Measurements from ENCODE around the gene FPGS.
"Not testable (repeated sequence)": the region's sequence is repeated elsewhere in the genome, so short reads cannot be mapped to it uniquely, and the experiment has no call there.

The FPGS gene

GRCh38 chr9:127832248-127832647, 29.6 kb downstream of the FPGS start:
- H3K36me3 ChIP-seq (ENCODE audit: control insufficient read depth, insufficient read depth, low read length): no peaks in the 10 kb centered on the region
- no peak overlapping the region for H4K5ac ChIP-seq (ENCODE audit: low read length)
- no peak overlapping the region for H3K4me3 ChIP-seq (ENCODE audit: low read length)
- no peaks in the 10 kb centered on the region for H3K79me2 ChIP-seq (ENCODE audit: control insufficient read depth, insufficient read depth, low read length)
- H3K4ac ChIP-seq (ENCODE audit: low read depth, low read length): no peak overlapping the region
- no peak overlapping the region for H3K23ac ChIP-seq (ENCODE audit: low read length)
- WGBS (ENCODE audit: extremely low coverage, insufficient coverage, low lambda C conversion rate): no CpG with 5 or more reads among the region's 7 CpGs
- no peak overlapping the region for H2BK5ac ChIP-seq (ENCODE audit: low read length)
- no peak overlapping the region for H3K18ac ChIP-seq (ENCODE audit: low read length)
- H3K27ac ChIP-seq (ENCODE audit: low read depth, low read length): no peak overlapping the region
- H2AK5ac ChIP-seq (ENCODE audit: low read length): no peak overlapping the region
- no peak overlapping the region for H2BK120ac ChIP-seq (ENCODE audit: low read depth, low read length)
- DNase-seq: peak; percentile 51
- H3K79me1 ChIP-seq (ENCODE audit: low read length): no peaks in the 10 kb centered on the region
- no peak overlapping the region for H3K4me2 ChIP-seq (ENCODE audit: low read length)
- no peak overlapping the region for H4K8ac ChIP-seq (ENCODE audit: low read depth, low read length)
- no peak overlapping the region for H2BK15ac ChIP-seq (replicated peaks; ENCODE audit: low read depth)
- H3K27me3 ChIP-seq (ENCODE audit: insufficient read depth, low read length, poor library complexity): no peaks in the 10 kb centered on the region
- H3K9ac ChIP-seq (ENCODE audit: low read length): no peak overlapping the region
- H3K56ac ChIP-seq (ENCODE audit: low read length): no peak overlapping the region
- H3K4me1 ChIP-seq (ENCODE audit: control insufficient read depth, low read depth, low read length): peaks cover 4% of the 10 kb centered on the region

GRCh38 chr9:127833555-127833954, 30.9 kb downstream of the FPGS start:
- Histone ChIP-seq H3K4me2 (ENCODE audit: low read length) (no peak overlapping the region), H3K36me3 (ENCODE audit: control insufficient read depth, insufficient read depth, low read length) (no peaks in the 10 kb centered on the region), H4K5ac (ENCODE audit: low read length) (no peak overlapping the region), H2BK120ac (ENCODE audit: low read depth, low read length) (no peak overlapping the region), H3K4ac (ENCODE audit: low read depth, low read length) (no peak overlapping the region), H2BK15ac (replicated peaks; ENCODE audit: low read depth) (no peak overlapping the region), H2BK5ac (ENCODE audit: low read length) (no peak overlapping the region), H3K4me3 (ENCODE audit: low read length) (no peak overlapping the region), H3K23ac (ENCODE audit: low read length) (no peak overlapping the region), H3K18ac (ENCODE audit: low read length) (no peak overlapping the region), H2AK5ac (ENCODE audit: low read length) (no peak overlapping the region), H3K79me2 (ENCODE audit: control insufficient read depth, insufficient read depth, low read length) (no peaks in the 10 kb centered on the region), H3K56ac (ENCODE audit: low read length) (no peak overlapping the region), H4K8ac (ENCODE audit: low read depth, low read length) (no peak overlapping the region), H3K4me1 (ENCODE audit: control insufficient read depth, low read depth, low read length) (peaks cover 3% of the 10 kb centered on the region), H3K79me1 (ENCODE audit: low read length) (no peaks in the 10 kb centered on the region), H3K27me3 (ENCODE audit: insufficient read depth, low read length, poor library complexity) (no peaks in the 10 kb centered on the region), H3K27ac (ENCODE audit: low read depth, low read length) (no peak overlapping the region), H3K9ac (ENCODE audit: low read length) (no peak overlapping the region)
- WGBS (ENCODE audit: extremely low coverage, insufficient coverage, low lambda C conversion rate): no CpG with 5 or more reads among the region's 1 CpG
- DNase-seq: no peak

GRCh38 chr9:127835991-127836516, 33.4 kb downstream of the FPGS start:
- Histone ChIP-seq H2BK15ac (replicated peaks; ENCODE audit: low read depth) (no peak overlapping the region), H3K4ac (ENCODE audit: low read depth, low read length) (no peak overlapping the region), H3K4me2 (ENCODE audit: low read length) (no peak overlapping the region), H2BK5ac (ENCODE audit: low read length) (no peak overlapping the region), H3K4me3 (ENCODE audit: low read length) (no peak overlapping the region), H3K27ac (ENCODE audit: low read depth, low read length) (no peak overlapping the region), H3K27me3 (ENCODE audit: insufficient read depth, low read length, poor library complexity) (no peaks in the 10 kb centered on the region), H2AK5ac (ENCODE audit: low read length) (no peak overlapping the region), H4K5ac (ENCODE audit: low read length) (no peak overlapping the region), H3K79me1 (ENCODE audit: low read length) (no peaks in the 10 kb centered on the region), H3K36me3 (ENCODE audit: control insufficient read depth, insufficient read depth, low read length) (no peaks in the 10 kb centered on the region), H3K23ac (ENCODE audit: low read length) (no peak overlapping the region), H4K8ac (ENCODE audit: low read depth, low read length) (no peak overlapping the region), H2BK120ac (ENCODE audit: low read depth, low read length) (no peak overlapping the region), H3K56ac (ENCODE audit: low read length) (peak overlapping the region; percentile 78), H3K4me1 (ENCODE audit: control insufficient read depth, low read depth, low read length) (no peaks in the 10 kb centered on the region), H3K18ac (ENCODE audit: low read length) (peak overlapping the region; percentile 43), H3K79me2 (ENCODE audit: control insufficient read depth, insufficient read depth, low read length) (no peaks in the 10 kb centered on the region), H3K9ac (ENCODE audit: low read length) (no peak overlapping the region)
- no peak for DNase-seq
- no CpG with 5 or more reads among the region's 17 CpGs for WGBS (ENCODE audit: extremely low coverage, insufficient coverage, low lambda C conversion rate)

DNA sequence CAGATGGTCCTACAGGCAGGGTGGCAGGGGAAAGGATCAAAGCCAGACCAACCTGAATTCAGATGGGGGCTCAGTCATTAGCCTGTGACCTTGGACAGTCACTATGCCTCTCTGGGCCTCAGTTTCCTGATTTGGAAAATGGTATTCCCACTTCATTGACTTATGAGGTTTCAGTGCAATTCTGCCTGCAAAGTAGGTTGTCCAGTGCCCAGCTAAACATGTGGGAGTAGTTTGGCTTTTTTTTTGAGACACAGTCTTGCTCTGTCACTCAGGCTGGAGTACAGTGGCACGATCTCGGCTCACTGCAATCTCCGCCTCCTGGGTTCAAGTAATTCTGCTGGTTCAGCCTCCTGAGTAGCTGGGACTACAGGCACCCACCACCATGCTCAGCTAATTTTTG, 33.9 kb downstream of the FPGS start:
- WGBS (ENCODE audit: extremely low coverage, insufficient coverage, low lambda C conversion rate): no CpG with 5 or more reads among the region's 3 CpGs
- not testable (repeated sequence) for H3K27ac ChIP-seq (ENCODE audit: low read depth, low read length); H3K4me3 ChIP-seq (ENCODE audit: low read length)

DNA sequence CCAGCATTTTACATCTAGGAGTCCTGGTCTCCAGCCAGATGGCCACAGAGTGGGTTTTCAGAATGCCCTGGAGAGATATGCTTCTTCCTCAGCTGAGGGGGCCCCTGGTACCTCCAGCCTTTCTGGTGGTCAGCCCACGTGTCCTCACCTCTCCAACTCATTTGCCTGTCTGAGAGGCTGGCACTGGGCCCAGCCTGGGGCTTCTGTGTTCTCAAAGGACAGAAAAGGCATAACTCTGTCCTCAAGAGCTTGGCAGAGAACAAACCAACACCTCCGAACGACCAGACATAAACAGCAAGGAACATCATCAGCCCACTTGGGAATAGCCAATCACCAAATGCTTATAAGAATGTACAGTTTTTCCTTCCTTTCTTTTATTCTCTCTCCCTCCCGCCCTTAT, 34.7 kb downstream of the FPGS start:
- Histone ChIP-seq H3K79me2 (ENCODE audit: control insufficient read depth, insufficient read depth, low read length) (no peaks in the 10 kb centered on the region), H4K8ac (ENCODE audit: low read depth, low read length) (no peak overlapping the region), H4K5ac (ENCODE audit: low read length) (no peak overlapping the region), H3K56ac (ENCODE audit: low read length) (no peak overlapping the region), H3K4me2 (ENCODE audit: low read length) (no peak overlapping the region), H3K18ac (ENCODE audit: low read length) (no peak overlapping the region), H2BK120ac (ENCODE audit: low read depth, low read length) (no peak overlapping the region), H3K23ac (ENCODE audit: low read length) (no peak overlapping the region), H3K4me1 (ENCODE audit: control insufficient read depth, low read depth, low read length) (no peaks in the 10 kb centered on the region), H3K79me1 (ENCODE audit: low read length) (no peaks in the 10 kb centered on the region), H2BK15ac (replicated peaks; ENCODE audit: low read depth) (no peak overlapping the region), H3K27me3 (ENCODE audit: insufficient read depth, low read length, poor library complexity) (no peaks in the 10 kb centered on the region), H2AK5ac (ENCODE audit: low read length) (no peak overlapping the region), H3K36me3 (ENCODE audit: control insufficient read depth, insufficient read depth, low read length) (no peaks in the 10 kb centered on the region), H3K9ac (ENCODE audit: low read length) (no peak overlapping the region), H3K4ac (ENCODE audit: low read depth, low read length) (no peak overlapping the region), H3K4me3 (ENCODE audit: low read length) (no peak overlapping the region), H3K27ac (ENCODE audit: low read depth, low read length) (no peak overlapping the region), H2BK5ac (ENCODE audit: low read length) (no peak overlapping the region)
- DNase-seq: no peak
- no CpG with 5 or more reads among the region's 4 CpGs for WGBS (ENCODE audit: extremely low coverage, insufficient coverage, low lambda C conversion rate)

More for the DNA sequence above, 33.9 kb downstream of the FPGS start:
- not testable (repeated sequence) for H4K8ac ChIP-seq (ENCODE audit: low read depth, low read length); H3K27me3 ChIP-seq (ENCODE audit: insufficient read depth, low read length, poor library complexity); H2BK5ac ChIP-seq (ENCODE audit: low read length); H3K4me1 ChIP-seq (ENCODE audit: control insufficient read depth, low read depth, low read length); H3K79me1 ChIP-seq (ENCODE audit: low read length); H3K18ac ChIP-seq (ENCODE audit: low read length); DNase-seq; H3K36me3 ChIP-seq (ENCODE audit: control insufficient read depth, insufficient read depth, low read length); H3K4me2 ChIP-seq (ENCODE audit: low read length); H3K23ac ChIP-seq (ENCODE audit: low read length); H4K5ac ChIP-seq (ENCODE audit: low read length); H2BK120ac ChIP-seq (ENCODE audit: low read depth, low read length); H3K9ac ChIP-seq (ENCODE audit: low read length); H2BK15ac ChIP-seq (replicated peaks; ENCODE audit: low read depth); H2AK5ac ChIP-seq (ENCODE audit: low read length); H3K79me2 ChIP-seq (ENCODE audit: control insufficient read depth, insufficient read depth, low read length); H3K4ac ChIP-seq (ENCODE audit: low read depth, low read length)
- H3K56ac ChIP-seq (ENCODE audit: low read length): peak overlapping the region; percentile 42

DNA sequence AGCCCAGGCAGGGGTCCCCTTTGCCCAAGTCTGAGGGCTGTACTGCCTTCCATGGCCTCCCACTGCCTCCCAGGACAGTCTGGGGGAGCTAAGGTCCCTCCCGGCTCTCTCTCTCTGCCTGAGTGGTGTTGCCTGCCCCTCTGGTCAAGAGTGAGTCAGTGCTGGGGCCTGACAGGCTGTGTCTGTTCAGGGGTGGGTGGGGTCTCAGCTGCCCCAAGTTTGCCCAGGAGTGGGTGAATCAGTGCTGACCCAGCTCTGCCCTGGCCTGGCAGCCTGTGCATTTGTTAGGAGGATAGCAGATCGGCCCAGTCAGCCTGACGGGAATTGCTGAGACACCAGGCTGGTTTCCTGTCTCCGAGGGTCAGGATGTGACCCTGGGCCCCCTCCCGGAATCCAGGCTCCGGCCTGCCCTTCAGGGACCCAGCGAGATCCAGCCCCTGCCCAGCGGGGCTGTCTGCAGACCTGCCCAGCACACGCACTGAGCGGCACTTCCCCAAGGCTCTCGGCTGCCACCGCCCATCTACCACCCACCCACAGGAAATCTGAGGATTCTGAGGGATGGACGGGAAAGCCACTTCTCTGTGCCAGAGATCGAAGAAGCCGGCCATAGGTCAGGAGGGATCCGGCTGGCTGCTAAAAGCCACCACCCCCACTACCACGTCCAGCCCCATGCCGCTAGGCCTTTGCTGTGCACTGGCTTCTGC, 35.8 kb downstream of the FPGS start:
- no peak for DNase-seq
- Histone ChIP-seq H3K23ac (ENCODE audit: low read length) (no peak overlapping the region), H3K79me1 (ENCODE audit: low read length) (no peaks in the 10 kb centered on the region), H2AK5ac (ENCODE audit: low read length) (no peak overlapping the region), H3K4ac (ENCODE audit: low read depth, low read length) (no peak overlapping the region), H3K4me3 (ENCODE audit: low read length) (no peak overlapping the region), H3K4me2 (ENCODE audit: low read length) (no peak overlapping the region), H3K27me3 (ENCODE audit: insufficient read depth, low read length, poor library complexity) (no peaks in the 10 kb centered on the region), H2BK5ac (ENCODE audit: low read length) (no peak overlapping the region), H2BK15ac (replicated peaks; ENCODE audit: low read depth) (no peak overlapping the region), H4K8ac (ENCODE audit: low read depth, low read length) (no peak overlapping the region), H2BK120ac (ENCODE audit: low read depth, low read length) (no peak overlapping the region), H3K79me2 (ENCODE audit: control insufficient read depth, insufficient read depth, low read length) (no peaks in the 10 kb centered on the region), H3K9ac (ENCODE audit: low read length) (no peak overlapping the region), H4K5ac (ENCODE audit: low read length) (no peak overlapping the region), H3K56ac (ENCODE audit: low read length) (no peak overlapping the region), H3K36me3 (ENCODE audit: control insufficient read depth, insufficient read depth, low read length) (no peaks in the 10 kb centered on the region), H3K18ac (ENCODE audit: low read length) (no peak overlapping the region), H3K27ac (ENCODE audit: low read depth, low read length) (no peak overlapping the region), H3K4me1 (ENCODE audit: control insufficient read depth, low read depth, low read length) (no peaks in the 10 kb centered on the region)
- no CpG with 5 or more reads among the region's 18 CpGs for WGBS (ENCODE audit: extremely low coverage, insufficient coverage, low lambda C conversion rate)
